NCI-H2171 treated with DMSO at 0.1 percent for 48 hours (cell line): Measurements from ENCODE around the gene SLC15A1.

ENCODE experiments used
- DNase-seq: peaks from one replicate; lab custom pipeline; 2025; lab: John Stamatoyannopoulos, UW

Gene SLC15A1

GRCh38 chr13:98752467-98753290 lies at the start of gene SLC15A1:
Gene SLC15A1 (minus strand): TSS chr13:98752672. CDS start chr13:98752598, 74 bp downstream.
- DNase-seq: no peak

GRCh38 chr13:98801626-98802418 lies 49.4 kb upstream of the SLC15A1 start:
- no peak for DNase-seq

- no peak for DNase-seq
Measured at GRCh38 chr13:98800078-98800477, 47.6 kb upstream of the SLC15A1 start.

- DNase-seq: no peak
Measured at GRCh38 chr13:98798849-98799645, 46.6 kb upstream of the SLC15A1 start.

- peak; percentile 4 for DNase-seq
Measured at GRCh38 chr13:98797456-98797855, 45.0 kb upstream of the SLC15A1 start.

GRCh38 chr13:98796798-98797197 lies 44.3 kb upstream of the SLC15A1 start:
- peak; percentile 4 for DNase-seq

- no peak for DNase-seq
Measured at GRCh38 chr13:98796191-98796590, 43.7 kb upstream of the SLC15A1 start.

- no peak for DNase-seq
Measured at GRCh38 chr13:98795220-98795619, 42.7 kb upstream of the SLC15A1 start.

GRCh38 chr13:98794498-98794897 lies 42.0 kb upstream of the SLC15A1 start:
- DNase-seq: no peak

GRCh38 chr13:98792785-98793495 lies 40.5 kb upstream of the SLC15A1 start:
- DNase-seq: no peak

GRCh38 chr13:98792321-98792720 lies 39.8 kb upstream of the SLC15A1 start:
- DNase-seq: no peak

GRCh38 chr13:98791611-98792010 lies 39.1 kb upstream of the SLC15A1 start:
- peak; percentile 4 for DNase-seq

GRCh38 chr13:98787996-98788395 lies 35.5 kb upstream of the SLC15A1 start:
- no peak for DNase-seq

- DNase-seq: no peak
Measured at GRCh38 chr13:98787173-98787572, 34.7 kb upstream of the SLC15A1 start.

- DNase-seq: no peak
Measured at GRCh38 chr13:98786023-98786422, 33.6 kb upstream of the SLC15A1 start.

- DNase-seq: no peak
Measured at GRCh38 chr13:98785405-98785804, 32.9 kb upstream of the SLC15A1 start.

GRCh38 chr13:98784666-98785065 lies 32.2 kb upstream of the SLC15A1 start:
- DNase-seq: no peak

- no peak for DNase-seq
Measured at GRCh38 chr13:98783856-98784478, 31.5 kb upstream of the SLC15A1 start.

- DNase-seq: no peak
Measured at GRCh38 chr13:98782654-98783053, 30.2 kb upstream of the SLC15A1 start.

- no peak for DNase-seq
Measured at GRCh38 chr13:98781905-98782304, 29.4 kb upstream of the SLC15A1 start.

- no peak for DNase-seq
Measured at GRCh38 chr13:98781470-98781869, 29.0 kb upstream of the SLC15A1 start.
